GM12873 (cell line): ENCODE data around the gene RANBP3.

Experiments
- CTCF ChIP-seq: IDR thresholded peaks from 2 replicates; pipeline ENCODE4 v1.5.1; 2012; ENCODE audit warnings: low read depth, mild to moderate bottlenecking, moderate library complexity, low read length, control low read depth; ENCODE audit not compliant: insufficient read depth; ENCODE audit errors: missing control alignments

The RANBP3 gene

DNA sequence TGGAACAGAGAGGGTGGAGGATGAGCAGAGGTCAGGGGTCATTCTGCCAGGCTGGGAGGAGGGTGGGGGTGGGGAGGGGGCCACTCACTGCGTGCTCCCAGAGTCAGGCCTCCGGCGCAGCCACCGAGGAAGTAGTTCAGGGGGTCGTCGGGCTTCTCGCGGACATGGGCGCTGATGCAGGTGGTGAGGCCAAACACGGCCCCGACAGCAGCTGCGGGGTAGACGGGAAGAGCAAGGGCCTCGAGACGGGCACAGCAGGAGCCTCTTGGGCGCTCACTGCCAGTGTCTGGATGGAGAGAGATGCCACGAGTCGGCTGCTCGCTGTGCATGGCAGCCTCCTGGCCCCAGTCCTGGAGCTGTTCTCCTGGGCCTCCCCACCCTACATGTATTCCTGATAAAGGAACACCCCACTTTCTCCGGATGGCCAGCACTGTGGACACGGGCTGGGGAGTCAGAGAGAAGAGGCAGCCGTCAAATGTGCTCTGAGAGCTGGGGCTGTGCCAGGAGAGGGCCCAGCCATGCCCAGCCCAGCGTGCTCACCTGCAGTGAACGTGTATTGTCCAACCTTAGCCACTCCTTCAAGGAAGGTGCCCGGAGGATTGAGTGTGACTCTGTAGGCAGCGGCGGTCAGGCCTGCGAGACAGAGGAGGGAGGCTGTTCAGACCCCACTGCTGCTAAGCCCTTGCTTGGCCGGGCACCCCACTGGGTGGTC lies 81.4 kb downstream of the RANBP3 start:
- no peak for TF ChIP-seq CTCF

- no peak for TF ChIP-seq CTCF
These were observed 82.0 kb downstream of the RANBP3 start for GRCh38 chr19:5895890-5896289.

- no peak for TF ChIP-seq CTCF
These were observed 82.5 kb downstream of the RANBP3 start for GRCh38 chr19:5895409-5895808.

- no peak for TF ChIP-seq CTCF
These were observed 83.1 kb downstream of the RANBP3 start for GRCh38 chr19:5894704-5895349.

- TF ChIP-seq CTCF: no peak
These were observed 83.8 kb downstream of the RANBP3 start for GRCh38 chr19:5893907-5894703.

DNA sequence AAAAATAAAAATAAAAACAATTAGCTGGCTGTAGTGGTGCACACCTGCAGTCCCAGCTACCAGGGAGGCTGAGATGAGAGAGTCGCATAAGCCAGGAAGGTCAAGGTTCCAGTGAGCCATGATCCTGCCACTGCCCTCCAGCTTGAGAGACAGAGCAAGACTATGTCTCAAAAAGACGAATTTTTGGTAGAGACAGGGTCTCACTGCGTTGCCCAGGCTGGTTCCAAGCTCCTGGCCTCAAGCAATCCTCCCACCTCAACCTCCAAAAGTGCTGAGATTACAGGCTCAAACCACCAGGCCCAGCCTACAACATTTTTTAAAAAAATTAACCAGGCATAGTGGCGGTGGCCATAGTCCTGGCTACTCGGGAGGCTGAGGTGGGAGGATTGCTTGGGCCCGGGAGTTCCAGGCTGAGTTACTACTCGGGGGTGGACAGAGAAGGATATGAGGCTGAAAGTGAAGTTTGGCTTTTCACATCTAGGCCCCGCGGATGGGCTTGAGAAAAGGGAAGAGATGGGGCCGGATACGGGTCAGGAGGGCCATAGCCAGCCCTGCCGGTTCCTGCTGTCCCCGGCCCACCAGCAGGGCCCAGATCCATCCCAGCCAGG lies 84.5 kb downstream of the RANBP3 start:
- no peak for TF ChIP-seq CTCF
